ENCODE results near the gene ZSCAN18. TPM values are rescaled to one million over a fixed set of nuclear protein-coding genes. Genes with fewer than 3 reads are reported as not detected.

Gene ZSCAN18
- total RNA-seq, 1 donor from 2014 or later = 64.9 TPM

DNA sequence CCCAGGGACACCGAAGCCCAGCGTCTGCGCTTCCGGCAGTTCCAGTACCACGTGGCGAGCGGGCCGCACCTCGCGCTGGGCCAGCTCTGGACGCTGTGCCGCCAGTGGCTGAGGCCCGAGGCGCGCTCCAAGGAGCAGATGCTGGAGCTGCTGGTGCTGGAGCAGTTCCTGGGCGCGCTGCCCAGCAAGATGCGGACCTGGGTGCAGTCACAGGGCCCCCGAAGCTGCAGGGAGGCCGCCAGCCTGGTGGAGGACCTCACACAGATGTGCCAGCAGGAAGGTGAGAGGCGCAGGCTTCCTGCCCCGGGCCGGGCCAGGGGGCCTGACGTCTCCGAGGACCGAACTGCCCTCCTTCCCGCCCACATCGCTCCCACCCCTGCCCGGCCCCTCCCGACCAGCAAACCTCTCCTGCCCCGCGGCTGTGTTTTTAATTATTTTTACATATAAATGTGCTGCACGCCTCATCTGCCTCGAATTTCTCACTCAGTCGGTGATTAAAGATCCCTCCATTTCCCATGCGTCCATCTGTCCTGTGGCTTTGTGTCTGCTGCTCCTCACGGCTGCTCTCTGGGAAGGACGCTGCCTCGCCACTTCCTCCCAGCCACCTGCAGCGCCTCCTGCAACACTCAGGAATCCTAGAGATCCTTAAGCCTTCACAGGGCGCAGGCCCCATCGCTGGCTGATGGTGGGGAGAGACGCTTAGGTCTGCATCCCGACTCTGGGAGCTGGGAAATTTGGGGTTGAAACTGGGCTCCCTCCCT lies 59.9 kb downstream of the ZSCAN18 start:
- peaks cover 2% of the 10 kb centered on the region for H3K27me3 ChIP-seq (ENCODE audit: control insufficient read depth, insufficient read depth, low read length)
- H3K4me3 ChIP-seq (ENCODE audit: low read depth, low read length) = no peak overlapping the region
- DNase-seq (ENCODE audit: low read depth) = no peak
- TF ChIP-seq, protein P1, sequence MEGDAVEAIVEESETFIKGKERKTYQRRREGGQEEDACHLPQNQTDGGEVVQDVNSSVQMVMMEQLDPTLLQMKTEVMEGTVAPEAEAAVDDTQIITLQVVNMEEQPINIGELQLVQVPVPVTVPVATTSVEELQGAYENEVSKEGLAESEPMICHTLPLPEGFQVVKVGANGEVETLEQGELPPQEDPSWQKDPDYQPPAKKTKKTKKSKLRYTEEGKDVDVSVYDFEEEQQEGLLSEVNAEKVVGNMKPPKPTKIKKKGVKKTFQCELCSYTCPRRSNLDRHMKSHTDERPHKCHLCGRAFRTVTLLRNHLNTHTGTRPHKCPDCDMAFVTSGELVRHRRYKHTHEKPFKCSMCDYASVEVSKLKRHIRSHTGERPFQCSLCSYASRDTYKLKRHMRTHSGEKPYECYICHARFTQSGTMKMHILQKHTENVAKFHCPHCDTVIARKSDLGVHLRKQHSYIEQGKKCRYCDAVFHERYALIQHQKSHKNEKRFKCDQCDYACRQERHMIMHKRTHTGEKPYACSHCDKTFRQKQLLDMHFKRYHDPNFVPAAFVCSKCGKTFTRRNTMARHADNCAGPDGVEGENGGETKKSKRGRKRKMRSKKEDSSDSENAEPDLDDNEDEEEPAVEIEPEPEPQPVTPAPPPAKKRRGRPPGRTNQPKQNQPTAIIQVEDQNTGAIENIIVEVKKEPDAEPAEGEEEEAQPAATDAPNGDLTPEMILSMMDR (IDR thresholded peaks at IDR 0.05; ENCODE audit: insufficient read depth, low read length, poor library complexity, severe bottlenecking) = no peak
- no peaks in the 10 kb centered on the region for H3K36me3 ChIP-seq (ENCODE audit: control insufficient read depth, insufficient read depth, low read length)

DNA sequence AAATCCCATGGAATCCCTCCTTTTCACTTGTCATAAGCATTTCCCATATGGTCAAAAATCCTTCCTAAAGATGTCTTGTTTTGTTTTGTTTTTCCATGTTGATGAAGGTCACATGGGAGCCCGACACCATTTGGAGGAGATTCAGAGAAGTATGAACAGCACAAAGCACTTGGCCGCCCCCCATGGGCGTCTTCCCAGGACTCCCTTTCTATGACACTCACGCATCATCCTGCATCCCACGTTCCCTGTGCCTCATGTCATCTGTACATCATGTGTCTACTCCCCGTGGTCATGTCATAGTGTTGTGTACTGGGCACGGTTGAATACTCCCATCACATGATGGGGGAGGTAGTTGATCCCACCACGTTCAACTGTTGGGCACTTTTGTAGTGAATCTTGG lies 62.2 kb downstream of the ZSCAN18 start:
- no peak overlapping the region for H3K4me3 ChIP-seq (ENCODE audit: low read depth, low read length)
- TF ChIP-seq, protein P1 (IDR thresholded peaks at IDR 0.05; ENCODE audit: insufficient read depth, low read length, poor library complexity, severe bottlenecking) = no peak
- no peak for DNase-seq (ENCODE audit: low read depth)
- H3K36me3 ChIP-seq (ENCODE audit: control insufficient read depth, insufficient read depth, low read length) = no peaks in the 10 kb centered on the region
- peaks cover 2% of the 10 kb centered on the region for H3K27me3 ChIP-seq (ENCODE audit: control insufficient read depth, insufficient read depth, low read length)

DNA sequence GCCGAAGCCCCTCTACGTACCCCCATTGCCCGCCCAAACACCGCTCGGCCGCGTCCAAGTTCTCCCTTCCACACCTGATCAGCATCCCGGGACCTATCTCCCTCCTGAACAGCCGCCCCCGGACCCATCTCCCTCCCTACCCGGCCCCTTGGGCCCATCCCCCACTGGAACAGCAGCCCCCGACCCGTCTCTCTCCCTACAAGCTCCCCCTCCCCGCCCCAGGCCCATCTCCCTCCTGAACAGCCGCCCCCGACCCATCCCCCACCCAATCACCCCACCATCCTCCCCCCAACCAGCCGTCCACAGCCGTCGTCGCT lies 63.6 kb downstream of the ZSCAN18 start:
- no peak for DNase-seq (ENCODE audit: low read depth)
- Histone ChIP-seq H3K4me3 (ENCODE audit: low read depth, low read length) (peak overlapping the region; percentile 20), H3K36me3 (ENCODE audit: control insufficient read depth, insufficient read depth, low read length) (no peaks in the 10 kb centered on the region), H3K27me3 (ENCODE audit: control insufficient read depth, insufficient read depth, low read length) (peaks cover 2% of the 10 kb centered on the region)
- TF ChIP-seq, protein P1 (IDR thresholded peaks at IDR 0.05; ENCODE audit: insufficient read depth, low read length, poor library complexity, severe bottlenecking) = no peak

Other genes with a start within 250 kb of the ZSCAN18 start
- 15.8 and 19.3 TPM in 2 replicates for gene ZNF587, start 248.4 kb downstream of the ZSCAN18 start, total RNA-seq
- 9.9 and 19.3 TPM in 2 replicates for gene ZNF814, start 209.2 kb downstream of the ZSCAN18 start, total RNA-seq
- 7.3 and 12.3 TPM in 2 replicates for gene ZNF417, start 181.6 kb downstream of the ZSCAN18 start, total RNA-seq
- 1.9 and 2.6 TPM in 2 replicates for gene ZNF418, start 162.8 kb downstream of the ZSCAN18 start, total RNA-seq
- 3.1 and 8.0 TPM in 2 replicates for gene ZNF256, start 150.5 kb downstream of the ZSCAN18 start, total RNA-seq
- gene C19orf18, start 123.7 kb downstream of the ZSCAN18 start, total RNA-seq = 0.17 TPM in 1 of 2 replicates, not detected in the other
- 14.4 and 17.0 TPM in 2 replicates for gene ZNF606, start 95.4 kb downstream of the ZSCAN18 start, total RNA-seq
- not detected in 2 replicates for gene ZSCAN1, start 64.2 kb downstream of the ZSCAN18 start, total RNA-seq
- gene ZNF135, start 38.9 kb downstream of the ZSCAN18 start, total RNA-seq = 4.6 and 5.1 TPM in 2 replicates
- gene ZNF329, start 52.6 kb upstream of the ZSCAN18 start, total RNA-seq = 5.7 and 10.5 TPM in 2 replicates
- gene ZNF274, start 84.8 kb upstream of the ZSCAN18 start, total RNA-seq = 16.8 and 25.3 TPM in 2 replicates
- 34.4 and 40.6 TPM in 2 replicates for gene ZNF544, start 130.7 kb upstream of the ZSCAN18 start, total RNA-seq
- 7.1 and 9.4 TPM in 2 replicates for gene ZNF8, start 180.7 kb upstream of the ZSCAN18 start, total RNA-seq
- gene ERVK3-1, start 207.1 kb upstream of the ZSCAN18 start, total RNA-seq = 44.9 and 48.3 TPM in 2 replicates
- 2.0 and 4.0 TPM in 2 replicates for gene ZSCAN22, start 228.8 kb upstream of the ZSCAN18 start, total RNA-seq

Measured in kidney epithelial cell (primary cell).